Measurements from ENCODE around the gene FAP. TPM values are rescaled to one million over a fixed set of nuclear protein-coding genes. Genes with fewer than 3 reads are reported as not detected.

The FAP gene
- 1.3 TPM for total RNA-seq

GRCh38 chr2:162243294-162243693, at the start of gene FAP:
Gene FAP (minus strand): TSS chr2:162243445. CDS start chr2:162243327, 118 bp downstream.

GRCh38 chr2:162152147-162152546, 91.1 kb downstream of the FAP start, which contains the start of gene GCG:
Gene GCG (minus strand): TSS chr2:162152247. CDS start chr2:162149178, 3,069 bp downstream.

Other genes with a start within 250 kb of the FAP start
- gene DPP4, start 169.2 kb downstream of the FAP start, total RNA-seq, result 9.4 TPM
- gene GCG, start 91.2 kb downstream of the FAP start, total RNA-seq, result not detected
- 2.2 TPM for gene IFIH1, start 75.2 kb upstream of the FAP start, total RNA-seq
- 25.4 TPM for gene GCA, start 100.7 kb upstream of the FAP start, total RNA-seq